Common myeloid progenitor, CD34-positive (primary cell): ENCODE data around the gene ERLEC1.
"Not testable (repeated sequence)": the region's sequence is repeated elsewhere in the genome, so short reads cannot be mapped to it uniquely, and the experiment has no call there.

ENCODE experiments used
- CTCF ChIA-PET: fragments of 350-600 bp; sonication (Branson Sonifier 250); formaldehyde crosslinking; loops from one replicate; lab custom pipeline; 2021; ENCODE audit warnings: antibody characterized with exemption; lab: Charles Lee
- POLR2A ChIA-PET: fragments of 350-600 bp; sonication (Branson Sonifier 250); formaldehyde crosslinking; loops from one replicate; lab custom pipeline; 2021; ENCODE audit warnings: antibody characterized with exemption; lab: Charles Lee
- DNase-seq, 3 donors: peaks; one replicate each; pipeline versions ENCODE4 v3.0.0 to v3.0.0-alpha.2; 2013
- H3K27ac ChIP-seq, 2 experiments: 1 replicate in 1 of 2; 2 replicates in 1 of 2; pipeline ENCODE4 v1.7.0; 2013; ENCODE audit warnings: inconsistent platforms in 2 of 2, low read length in 2 of 2, mild to moderate bottlenecking in 2 of 2, low read depth in 1 of 2, moderate library complexity in 1 of 2; ENCODE audit not compliant: severe bottlenecking in 2 of 2, insufficient read depth in 1 of 2, poor library complexity in 1 of 2
- H3K27me3 ChIP-seq, 5 experiments: replicated peaks in 2 of 5; 1 replicate in 3 of 5; 2 replicates in 2 of 5; pipeline versions ENCODE4 v1.6.1 to v1.7.0; 2013; ENCODE audit warnings: low read length in 4 of 5, mild to moderate bottlenecking in 2 of 5, moderate library complexity in 2 of 5, inconsistent platforms in 1 of 5; ENCODE audit not compliant: insufficient read depth in 5 of 5, control insufficient read depth in 4 of 5
- H3K36me3 ChIP-seq, 4 experiments: 1 replicate in 2 of 4; 2 replicates in 2 of 4; pipeline versions ENCODE4 v1.6.1 to v1.7.0; 2013; ENCODE audit warnings: low read length in 3 of 4, control low read depth in 1 of 4, mild to moderate bottlenecking in 1 of 4; ENCODE audit not compliant: control insufficient read depth in 4 of 4, insufficient read depth in 4 of 4
- H3K4me1 ChIP-seq, 4 experiments: 1 replicate in 3 of 4; 2 replicates in 1 of 4; pipeline versions ENCODE4 v1.6.1 to v1.7.1; 2013; ENCODE audit warnings: low read length in 3 of 4, mild to moderate bottlenecking in 3 of 4, control low read depth in 1 of 4, inconsistent platforms in 1 of 4, moderate library complexity in 1 of 4; ENCODE audit not compliant: control insufficient read depth in 4 of 4, insufficient read depth in 4 of 4; ENCODE audit errors: control extremely low read depth in 1 of 4
- H3K4me3 ChIP-seq, 7 experiments: 1 replicate in 4 of 7; 2 replicates in 3 of 7; pipeline versions ENCODE4 v1.5.1 to v1.7.0; 2013; ENCODE audit warnings: mild to moderate bottlenecking in 7 of 7, low read length in 6 of 7, moderate library complexity in 6 of 7, inconsistent platforms in 2 of 7, low read depth in 2 of 7, control low read depth in 1 of 7; ENCODE audit not compliant: insufficient read depth in 4 of 7, control insufficient read depth in 1 of 7; ENCODE audit errors: extremely low read depth in 1 of 7
- H3K9me3 ChIP-seq, 5 experiments: 1 replicate in 4 of 5; 2 replicates in 1 of 5; pipeline versions ENCODE4 v1.6.1 to v1.7.1; 2013; ENCODE audit warnings: low read length in 4 of 5, mild to moderate bottlenecking in 2 of 5, inconsistent platforms in 1 of 5, low read depth in 1 of 5, moderate library complexity in 1 of 5; ENCODE audit not compliant: control insufficient read depth in 4 of 5, insufficient read depth in 2 of 5; ENCODE audit errors: control extremely low read depth in 1 of 5
- WGBS: methylation state at CpG from one replicate; pipeline ENCODE4 v1.1.5; 2013; ENCODE audit not compliant: insufficient coverage; 5-methylcytosine and 5-hydroxymethylcytosine counted together

Gene ERLEC1

DNA sequence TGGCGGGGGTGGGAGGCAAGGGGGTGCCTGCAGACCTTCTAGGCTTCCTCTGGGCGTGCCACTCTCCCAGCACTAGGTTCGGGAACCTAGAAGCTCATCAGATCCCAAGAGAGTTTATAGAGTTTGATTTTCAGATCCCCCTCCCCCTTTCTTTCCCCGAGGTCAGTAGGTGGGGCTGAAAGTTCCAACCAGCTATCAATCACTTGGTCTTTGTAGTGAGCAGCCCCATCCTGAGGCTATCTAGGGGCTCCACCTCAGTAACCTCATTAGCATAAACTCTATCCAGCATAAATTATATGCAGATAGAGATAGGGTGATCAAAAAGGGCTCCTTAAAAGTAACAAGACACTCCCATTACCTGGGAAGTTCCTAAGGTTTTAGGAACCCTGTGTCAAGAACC, 32.8 kb downstream of the ERLEC1 start:
- H3K27ac ChIP-seq, result no peak overlapping the region
- no peaks in the 10 kb centered on the region for H3K9me3 ChIP-seq
- POLR2A ChIA-PET, result no interaction called here
- H3K4me3 ChIP-seq, result no peak overlapping the region
- H3K4me1 ChIP-seq, result no peaks in the 10 kb centered on the region
- no peaks in the 10 kb centered on the region for H3K27me3 ChIP-seq
- no peak for DNase-seq
- CTCF ChIA-PET, result interaction anchor here (1.5 kb wide), 1 partner anchor 10 kb away, joined by 4 read pairs; no protein-coding TSS in a partner anchor
- WGBS, result 100% methylated on average over 1 of the region's 4 CpGs
- peaks cover 10 to 34% (median 19%) of the 10 kb centered on the region in 4 experiments for H3K36me3 ChIP-seq

DNA sequence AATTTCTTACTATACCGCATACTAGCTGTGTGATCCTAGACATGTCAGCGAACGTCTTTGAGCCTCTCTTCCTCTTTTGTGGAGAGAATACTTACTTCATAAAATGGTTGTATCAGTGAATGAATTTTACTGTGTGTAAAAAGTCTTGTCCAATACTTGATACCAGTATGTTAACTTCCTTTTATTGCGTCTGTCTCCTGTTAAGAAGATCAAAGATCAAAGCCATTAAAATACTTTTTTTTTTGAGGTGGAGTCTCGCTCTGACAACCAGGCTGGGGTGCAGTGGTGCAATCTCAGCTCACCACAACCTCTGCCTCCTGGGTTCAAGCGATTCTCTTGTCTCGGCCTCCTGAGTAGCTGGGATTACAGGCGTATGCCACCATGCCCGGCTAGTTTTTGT, 33.2 kb downstream of the ERLEC1 start:
- H3K27me3 ChIP-seq, result no peaks in the 10 kb centered on the region
- no peak for DNase-seq
- H3K4me1 ChIP-seq, result no peaks in the 10 kb centered on the region
- 100% methylated on average over 1 of the region's 9 CpGs for WGBS
- CTCF ChIA-PET, result interaction anchor here (1.5 kb wide), 1 partner anchor 10 kb away, joined by 4 read pairs; no protein-coding TSS in a partner anchor
- POLR2A ChIA-PET, result no interaction called here
- H3K4me3 ChIP-seq, result no peak overlapping the region
- H3K27ac ChIP-seq, result no peak overlapping the region
- H3K9me3 ChIP-seq, result no peaks in the 10 kb centered on the region
- H3K36me3 ChIP-seq, result peaks cover 8 to 31% (median 19%) of the 10 kb centered on the region in 4 experiments

DNA sequence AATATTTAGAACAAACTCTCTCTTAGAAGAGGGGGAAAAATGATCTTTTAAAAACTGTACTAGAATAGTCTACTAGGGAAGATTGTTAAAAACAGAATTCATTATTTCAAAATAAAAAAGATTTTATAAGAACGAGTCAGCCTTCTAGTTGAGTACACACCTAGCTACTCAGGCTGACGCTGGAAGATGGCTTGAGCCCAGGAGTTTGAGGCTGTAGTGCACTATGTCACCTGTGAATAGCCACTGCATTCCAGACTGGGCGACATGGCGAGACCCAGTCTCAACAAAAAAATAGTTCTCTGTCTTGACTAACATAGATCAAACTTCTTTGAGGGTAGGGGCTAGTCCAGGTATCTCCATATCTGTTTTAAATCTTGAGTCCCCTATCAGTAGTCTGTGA, 33.9 kb downstream of the ERLEC1 start:
- Histone ChIP-seq H3K36me3 (peaks cover 8 to 24% (median 16%) of the 10 kb centered on the region in 4 experiments), H3K27ac (no peak overlapping the region), H3K4me3 (no peak overlapping the region), H3K27me3 (no peaks in the 10 kb centered on the region), H3K9me3 (no peaks in the 10 kb centered on the region), H3K4me1 (no peaks in the 10 kb centered on the region)
- CTCF ChIA-PET, result no interaction called here
- WGBS, result 98% methylated on average over 4 of the region's 4 CpGs
- POLR2A ChIA-PET, result no interaction called here
- no peak for DNase-seq

DNA sequence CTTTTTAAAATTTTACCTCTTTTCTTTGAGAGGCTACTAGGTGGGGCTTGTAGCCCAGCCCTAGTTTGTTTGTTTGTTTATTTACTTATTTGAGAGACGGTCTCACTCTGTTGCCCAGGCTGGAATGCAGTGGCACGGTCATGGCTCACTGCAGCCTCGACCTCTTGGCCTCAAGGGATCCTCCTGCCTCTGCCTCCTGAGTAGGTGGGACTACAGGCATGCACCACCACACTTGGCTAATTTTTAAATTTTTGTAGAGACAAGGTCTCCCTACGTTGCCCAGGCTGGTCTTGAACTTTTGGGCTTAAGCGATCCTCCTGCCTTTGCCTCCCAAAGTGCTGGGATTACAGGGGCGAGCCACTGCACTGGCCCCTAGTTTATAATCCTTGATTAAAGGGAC, 35.0 kb downstream of the ERLEC1 start:
- Histone ChIP-seq H3K27me3 (no peaks in the 10 kb centered on the region), H3K27ac (no peak overlapping the region), H3K4me3 (no peak overlapping the region), H3K4me1 (no peaks in the 10 kb centered on the region), H3K36me3 (peaks cover 5 to 21% (median 13%) of the 10 kb centered on the region in 4 experiments), H3K9me3 (no peaks in the 10 kb centered on the region)
- WGBS, result 97% methylated on average over 4 of the region's 6 CpGs
- CTCF ChIA-PET, result no interaction called here
- POLR2A ChIA-PET, result no interaction called here
- no peak for DNase-seq

DNA sequence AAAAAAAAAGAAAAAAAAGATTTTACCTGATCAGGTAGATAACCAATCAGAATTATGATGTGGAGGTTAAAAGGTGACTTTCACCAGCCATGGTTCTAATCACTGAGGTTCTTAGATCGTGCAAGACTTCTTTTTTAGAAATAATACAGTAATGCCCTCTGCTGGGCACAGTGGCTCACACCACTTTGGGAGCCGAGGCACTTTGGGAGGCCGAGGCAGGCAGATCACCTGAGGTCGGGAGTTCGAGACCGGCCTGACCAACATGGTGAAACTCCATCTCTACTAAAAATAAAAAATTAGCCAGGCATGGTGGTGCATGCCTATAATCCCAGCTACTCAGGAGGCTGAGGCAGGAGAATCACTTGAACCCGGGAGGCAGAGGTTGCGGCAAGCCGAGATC, 36.8 kb downstream of the ERLEC1 start:
- H3K4me3 ChIP-seq, H3K4me1 ChIP-seq, H3K9me3 ChIP-seq, H3K27me3 ChIP-seq, POLR2A ChIA-PET, H3K36me3 ChIP-seq, H3K27ac ChIP-seq: not testable (repeated sequence)
- 80% methylated on average over 1 of the region's 9 CpGs for WGBS
- DNase-seq, result peak in 1 of 3 donors; percentile 8
- CTCF ChIA-PET, result interaction anchor here (0.6 kb wide), 1 partner anchor 79 kb away, joined by 3 read pairs; no protein-coding TSS in a partner anchor

DNA sequence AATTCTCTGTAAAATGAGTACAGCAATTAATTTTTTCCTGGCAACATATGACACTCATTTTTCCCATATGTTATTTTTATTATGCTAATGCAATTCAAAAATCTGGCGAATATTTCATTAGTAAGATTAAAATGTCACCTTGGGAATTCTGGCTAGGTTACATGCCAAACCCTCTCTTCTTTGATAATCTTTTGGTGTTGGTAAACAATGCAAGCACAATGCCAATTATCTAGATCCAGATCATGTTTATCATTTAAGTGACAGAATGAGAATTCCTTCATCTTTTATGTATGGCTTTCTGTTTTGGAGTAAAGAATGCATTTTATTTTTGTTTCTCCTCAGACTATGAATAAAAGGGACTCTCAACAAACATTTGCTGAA, 39.2 kb downstream of the ERLEC1 start:
- no peak overlapping the region for H3K4me3 ChIP-seq
- no peaks in the 10 kb centered on the region for H3K36me3 ChIP-seq
- no CpG with 5 or more reads among the region's 1 CpG for WGBS
- no peaks in the 10 kb centered on the region for H3K27me3 ChIP-seq
- peaks cover 0 to 3% (median 0%) of the 10 kb centered on the region in 5 experiments for H3K9me3 ChIP-seq
- H3K27ac ChIP-seq, result no peak overlapping the region
- POLR2A ChIA-PET, result no interaction called here
- CTCF ChIA-PET, result no interaction called here
- no peaks in the 10 kb centered on the region for H3K4me1 ChIP-seq
- DNase-seq, result no peak

DNA sequence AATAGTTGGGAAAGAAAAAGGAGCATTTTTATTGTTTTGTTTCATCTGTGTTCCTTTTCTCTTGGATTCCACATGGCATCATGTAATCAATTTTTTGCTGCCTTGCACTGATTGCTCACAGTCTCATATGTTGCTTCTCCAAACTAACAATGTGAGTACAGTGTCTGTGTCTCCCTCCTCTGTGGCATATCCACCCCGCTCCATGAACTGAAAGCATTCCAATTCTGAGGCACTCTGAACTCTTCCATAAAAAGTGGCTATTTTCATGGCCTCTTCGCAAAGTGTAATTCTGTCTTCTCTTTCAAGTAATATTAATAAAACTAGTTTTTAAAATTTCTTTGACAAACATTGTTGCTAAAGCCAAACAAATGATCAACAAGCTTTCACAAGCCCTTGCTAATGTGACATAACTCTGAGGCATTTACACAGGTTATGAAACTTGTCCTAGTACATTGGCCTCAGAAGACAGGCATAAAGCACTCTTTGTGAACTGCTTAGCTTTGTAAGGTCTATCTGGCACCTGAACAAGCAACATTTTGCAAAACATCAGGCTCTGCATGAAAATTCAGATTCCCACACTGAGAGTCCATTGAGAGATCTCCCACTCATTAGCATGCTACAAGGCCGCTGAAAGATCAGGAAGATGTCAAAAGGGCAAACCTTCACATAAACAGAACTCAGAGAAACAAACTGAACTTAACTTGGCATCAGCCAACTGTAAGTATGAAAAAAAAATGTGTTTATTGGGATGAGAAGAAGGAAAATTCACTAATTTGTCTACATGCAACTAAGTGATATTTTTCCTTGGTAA, 39.9 kb downstream of the ERLEC1 start:
- POLR2A ChIA-PET, result no interaction called here
- peaks cover 0 to 3% (median 0%) of the 10 kb centered on the region in 5 experiments for H3K9me3 ChIP-seq
- no peak for DNase-seq
- CTCF ChIA-PET, result no interaction called here
- H3K27ac ChIP-seq, result no peak overlapping the region
- H3K36me3 ChIP-seq, result peaks cover 0 to 2% (median 0%) of the 10 kb centered on the region in 4 experiments
- H3K27me3 ChIP-seq, result no peaks in the 10 kb centered on the region
- WGBS, result no CpG with 5 or more reads among the region's 3 CpGs
- H3K4me3 ChIP-seq, result no peak overlapping the region
- no peaks in the 10 kb centered on the region for H3K4me1 ChIP-seq
